HepG2 (cell line): Measurements from ENCODE around the gene ZNF541.

Experiments used
- ATF3 ChIP-seq: sonication (generic); formaldehyde crosslinking; IDR thresholded peaks from 2 replicates; pipeline ENCODE4 v1.4.0; 2020; ENCODE audit warnings: missing genetic modification reagents
- CTCF ChIP-seq: sonication (generic); formaldehyde crosslinking; IDR thresholded peaks from 2 replicates; pipeline ENCODE4 v1.5.0; 2020; ENCODE audit warnings: mild to moderate bottlenecking, missing genetic modification reagents, moderate library complexity
- ELF1 ChIP-seq: sonication (generic); formaldehyde crosslinking; IDR thresholded peaks from 2 replicates; pipeline ENCODE4 v1.4.0; 2020; ENCODE audit warnings: missing genetic modification reagents
- MAFK ChIP-seq, 2 experiments: IDR thresholded peaks in 1 of 2; conservative IDR thresholded peaks in 1 of 2; 2 replicates each; pipeline ENCODE4 v1.6.1; 2011; ENCODE audit warnings: improper control_type of control experiment in 2 of 2, low read length in 2 of 2
- MEF2D ChIP-seq: sonication (generic); formaldehyde crosslinking; IDR thresholded peaks from 2 replicates; pipeline ENCODE4 v1.5.1; 2020; ENCODE audit warnings: mild to moderate bottlenecking, missing genetic modification reagents
- POLR2A ChIP-seq, 2 experiments: IDR thresholded peaks; 2 replicates each; pipeline ENCODE4 v1.6.1; 2011; ENCODE audit warnings: low read depth in 2 of 2, low read length in 2 of 2, mild to moderate bottlenecking in 1 of 2, moderate library complexity in 1 of 2; ENCODE audit not compliant: insufficient read depth in 1 of 2
- POLR2AphosphoS5 ChIP-seq: IDR thresholded peaks from 2 replicates; pipeline ENCODE4 v1.6.1; 2012; ENCODE audit warnings: low read depth, low read length
- SP140L ChIP-seq: sonication (generic); formaldehyde crosslinking; IDR thresholded peaks from 2 replicates; pipeline ENCODE4 v1.4.0; 2020; ENCODE audit warnings: missing genetic modification reagents, borderline replicate concordance
- SRSF9 ChIP-seq: fragments of 200-400 bp; formaldehyde crosslinking; IDR thresholded peaks from 2 replicates; pipeline ENCODE4 v1.6.1; 2018; ENCODE audit warnings: borderline replicate concordance, mild to moderate bottlenecking, low read depth, low read length; ENCODE audit not compliant: insufficient read depth, poor library complexity, severe bottlenecking
- ZFP90 ChIP-seq: sonication (generic); formaldehyde crosslinking; IDR thresholded peaks from 2 replicates; pipeline ENCODE4 v1.8.0; 2022; ENCODE audit warnings: missing genetic modification reagents, mild to moderate bottlenecking, inconsistent platforms, borderline replicate concordance
- ZNF121 ChIP-seq: sonication (generic); formaldehyde crosslinking; IDR thresholded peaks from 2 replicates; pipeline ENCODE4 v1.5.0; 2020; ENCODE audit warnings: mild to moderate bottlenecking, missing genetic modification reagents
- ZSCAN20 ChIP-seq: sonication (generic); formaldehyde crosslinking; IDR thresholded peaks from 2 replicates; pipeline ENCODE4 v1.4.0; 2020; ENCODE audit warnings: missing genetic modification reagents, mild to moderate bottlenecking, borderline replicate concordance

GRCh38 chr19:47540748-47541147 lies 32.2 kb downstream of the ZNF541 start:
- TF ChIP-seq MAFK (conservative IDR thresholded peaks at IDR 0.05 in 1 of 2, IDR thresholded peaks at IDR 0.05 in 1 of 2; ENCODE audit: low read length in 2 of 2) (no peak), MEF2D (CRISPR knock-in tag) (no peak), CTCF (peak; percentile 45), ZSCAN20 (CRISPR knock-in tag) (no peak), SRSF9 (no peak), ZFP90 (CRISPR knock-in tag) (no peak), ELF1 (CRISPR knock-in tag) (no peak), POLR2AphosphoS5 (no peak), ZNF121 (CRISPR knock-in tag) (no peak), SP140L (CRISPR knock-in tag) (no peak), ATF3 (no peak), POLR2A (IDR thresholded peaks at IDR 0.05; ENCODE audit: insufficient read depth in 1 of 2, low read depth in 2 of 2, low read length in 2 of 2) (no peak)
